NCI-H2196 treated with DMSO at 0.1 percent for 48 hours (cell line): ENCODE measurements around the gene PARL.

Experiments
- DNase-seq: peaks from one replicate; lab custom pipeline; 2025; ENCODE audit not compliant: unreplicated experiment; lab: John Stamatoyannopoulos, UW

Gene PARL

DNA sequence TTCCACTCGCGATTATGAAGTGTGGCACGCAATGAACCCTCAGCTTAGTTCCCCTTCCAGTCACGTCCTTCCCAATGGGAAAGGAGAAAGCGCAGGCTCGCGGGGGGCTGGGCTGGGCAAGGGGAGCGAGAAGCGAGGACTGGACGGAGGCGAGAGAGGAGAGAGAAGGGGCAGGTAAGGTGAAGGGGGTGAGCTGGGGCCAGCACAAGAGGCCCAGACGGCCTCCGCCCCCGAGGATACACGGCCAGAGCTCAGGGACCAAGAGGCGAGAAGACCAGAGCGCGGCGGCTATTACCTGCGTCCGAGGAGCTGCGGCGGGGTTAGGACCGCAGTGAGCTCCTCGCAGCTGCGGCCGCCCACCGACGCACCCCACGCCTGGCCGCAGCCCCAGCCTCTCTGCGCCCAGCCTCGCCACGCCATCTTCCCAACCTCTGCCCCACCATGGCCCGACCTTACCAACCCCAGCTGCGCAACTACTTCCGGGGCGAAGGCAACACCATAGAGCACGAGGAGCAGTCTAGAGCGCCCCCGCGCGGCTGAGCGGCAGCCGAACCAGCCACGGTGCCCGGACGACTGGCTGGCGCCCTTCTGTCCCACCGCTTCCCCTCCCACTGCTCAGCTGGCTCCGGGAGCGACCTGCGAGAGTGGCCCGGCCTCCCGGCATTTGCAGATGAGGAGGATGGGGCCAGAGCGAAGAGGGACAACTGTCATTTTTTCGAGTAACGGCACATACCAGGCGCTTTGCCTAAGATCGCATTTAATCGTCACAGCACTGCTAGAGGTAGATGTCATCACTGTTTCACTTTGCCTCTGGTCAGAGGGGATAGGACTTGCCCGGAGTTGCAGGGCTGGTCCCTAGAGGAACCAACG is at the start of gene PARL:
PARL (minus strand) TSS at position 454 of the 870 bp plus-strand sequence; CDS start at position 420, 34 bp downstream.
- DNase-seq: peak; percentile 99

DNA sequence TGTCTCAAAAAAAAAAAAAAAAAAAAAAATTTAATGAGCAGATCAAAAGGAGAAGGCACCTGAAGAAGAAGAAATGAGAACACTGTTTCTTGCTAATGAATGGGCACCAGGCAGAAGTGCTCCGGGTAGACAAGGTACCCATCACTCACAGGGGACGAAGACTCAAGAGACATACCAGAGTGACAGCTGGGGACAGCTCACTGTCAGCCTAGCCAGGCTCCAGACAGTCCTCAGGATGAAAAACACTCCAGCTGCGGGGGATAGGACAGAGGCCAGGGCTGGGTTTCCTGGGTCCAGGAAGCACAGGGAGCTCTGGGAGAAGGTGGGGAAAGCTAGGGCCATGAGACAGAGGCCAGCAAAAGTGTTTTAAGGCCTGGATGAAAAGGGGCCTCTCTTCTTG is 48.5 kb upstream of the PARL start:
- no peak for DNase-seq

DNA sequence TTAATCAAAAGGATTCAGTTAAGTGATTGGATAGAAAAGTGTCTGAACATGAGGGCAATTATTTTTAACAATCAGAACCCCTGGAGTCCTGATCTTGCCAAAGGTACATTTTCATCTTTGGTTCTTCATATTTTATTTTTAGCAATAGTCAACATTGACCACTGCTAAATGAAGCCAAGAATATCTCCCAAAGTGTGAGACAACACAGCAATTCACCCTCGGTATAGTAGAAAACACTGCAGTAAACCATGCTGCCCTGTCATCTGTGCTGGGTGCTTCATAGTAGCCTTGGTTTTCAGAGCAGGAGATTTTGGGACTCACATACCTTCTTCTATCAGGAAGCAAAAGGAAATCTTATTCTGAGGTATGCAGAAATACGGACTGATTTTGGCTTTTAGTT is 47.2 kb upstream of the PARL start:
- DNase-seq: no peak

GRCh38 chr3:183930086-183930485 is 45.4 kb upstream of the PARL start:
- DNase-seq: no peak

DNA sequence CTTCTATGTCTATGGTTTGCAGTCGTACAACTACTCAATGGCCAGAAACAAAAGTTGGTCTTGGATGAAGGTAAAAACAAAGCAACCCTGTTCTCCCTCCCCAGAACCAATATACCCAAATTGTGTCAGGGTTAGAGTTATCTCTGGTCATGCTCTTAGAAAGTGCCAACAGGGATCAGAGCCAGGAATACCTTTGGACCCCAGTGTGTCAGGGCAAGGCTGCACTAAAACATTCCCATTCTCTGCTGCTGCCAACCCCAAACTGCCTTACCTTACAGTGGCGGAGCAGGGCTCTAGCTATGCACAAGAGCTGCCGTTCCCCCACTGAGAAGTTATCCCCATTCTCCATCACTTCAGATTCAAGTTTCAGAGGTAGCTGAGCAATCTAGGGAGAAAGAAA is 42.4 kb upstream of the PARL start:
- no peak for DNase-seq

- no peak for DNase-seq
These were observed 40.3 kb upstream of the PARL start for GRCh38 chr3:183924956-183925355.

- no peak for DNase-seq
These were observed 39.9 kb upstream of the PARL start for GRCh38 chr3:183924543-183924942.

GRCh38 chr3:183922421-183922820 is 37.7 kb upstream of the PARL start:
- DNase-seq: no peak

GRCh38 chr3:183921096-183921495 is 36.4 kb upstream of the PARL start:
- no peak for DNase-seq

GRCh38 chr3:183920416-183920815 is 35.7 kb upstream of the PARL start:
- DNase-seq: no peak

DNA sequence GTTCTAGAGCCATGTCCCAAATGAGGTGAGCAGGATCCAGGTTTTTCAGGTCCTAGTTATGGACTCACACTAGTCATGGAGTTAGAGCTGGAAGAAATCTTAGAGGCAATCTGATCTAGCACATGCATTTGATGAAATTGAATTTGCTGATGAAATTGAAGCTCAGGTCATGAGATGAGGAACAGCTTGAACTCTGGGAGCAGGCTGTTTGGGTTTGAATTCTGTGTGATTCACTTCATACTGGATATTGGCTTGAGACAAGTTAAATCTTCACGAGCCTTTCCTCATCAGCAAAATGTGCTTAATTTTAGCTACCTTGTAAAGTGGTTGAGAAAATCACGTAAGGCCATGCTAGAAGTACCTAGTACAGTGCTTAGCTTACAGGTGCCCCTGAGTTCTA is 33.5 kb upstream of the PARL start:
- DNase-seq: no peak

- no peak for DNase-seq
These were observed 33.1 kb upstream of the PARL start for GRCh38 chr3:183917776-183918175.

GRCh38 chr3:183914856-183915255 is 30.2 kb upstream of the PARL start:
- no peak for DNase-seq

GRCh38 chr3:183913580-183913920 is 28.9 kb upstream of the PARL start:
- no peak for DNase-seq

DNA sequence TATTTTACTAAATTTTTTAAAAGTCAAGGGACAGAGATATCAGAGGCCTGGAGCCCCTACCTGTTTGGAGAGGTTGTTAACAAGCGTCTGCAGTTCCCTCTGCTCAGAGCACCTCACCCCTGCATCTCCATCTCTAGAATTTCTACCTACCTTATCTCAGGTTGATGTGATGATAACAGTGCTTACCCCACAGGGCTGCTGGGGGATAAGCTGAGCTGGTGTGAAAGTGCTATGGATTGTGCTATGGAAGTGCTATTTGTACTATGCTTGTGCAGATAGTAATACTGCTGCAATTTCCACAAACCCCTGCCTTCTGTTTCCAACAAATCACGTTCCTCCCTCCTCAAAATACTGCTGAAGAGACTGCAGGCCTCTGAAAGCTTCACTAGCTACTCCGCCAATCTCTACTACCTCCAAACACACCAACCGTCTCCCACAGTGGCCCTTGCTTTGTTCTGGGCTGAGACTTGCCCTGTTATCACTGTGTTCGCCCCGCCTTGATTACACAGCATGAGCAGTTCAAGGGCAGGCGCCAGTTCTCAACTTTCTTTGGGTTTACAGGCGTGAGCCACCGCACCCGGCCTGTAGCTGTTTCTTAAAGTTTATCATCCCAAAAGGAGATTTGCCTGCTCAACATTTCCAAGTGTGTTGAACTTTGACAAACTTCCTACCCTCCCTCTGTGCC is 28.4 kb upstream of the PARL start:
- DNase-seq: no peak

DNA sequence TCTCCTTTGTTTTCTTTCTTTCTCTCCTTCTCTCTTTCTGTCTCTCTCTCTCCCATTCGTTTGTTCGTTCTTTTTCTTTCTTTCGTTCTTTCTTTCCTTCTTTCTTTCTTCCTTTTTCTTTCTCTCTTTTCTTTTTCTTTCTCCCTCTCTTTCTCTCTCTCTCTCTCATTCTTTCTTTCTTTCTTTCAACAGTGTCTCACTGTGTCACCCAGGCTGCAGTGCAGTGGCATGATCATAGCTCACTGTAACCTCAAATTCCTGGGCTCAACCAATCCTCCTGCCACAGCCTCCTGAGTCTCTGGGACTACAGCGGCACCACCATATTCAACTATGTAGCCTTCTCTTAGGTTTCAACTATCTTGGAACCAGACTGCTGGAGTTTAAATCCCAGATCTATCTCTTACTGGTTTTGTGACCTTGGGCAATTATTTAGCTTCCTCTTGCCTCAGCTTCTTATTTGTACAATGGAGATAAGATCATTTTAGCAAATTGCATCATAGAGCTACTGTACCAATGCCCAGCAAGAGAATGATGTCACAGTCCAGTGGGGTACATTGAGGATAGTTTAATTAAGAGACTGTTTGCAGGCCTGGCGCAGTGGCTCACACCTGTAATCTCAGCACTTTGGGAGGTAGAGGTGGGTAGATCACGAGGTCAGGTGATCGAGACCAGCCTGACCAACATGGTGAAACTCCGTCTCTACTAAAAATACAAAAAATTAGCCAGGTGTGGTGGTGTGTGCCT is 27.3 kb upstream of the PARL start:
- DNase-seq: no peak

GRCh38 chr3:183911087-183911486 is 26.4 kb upstream of the PARL start:
- DNase-seq: no peak

DNA sequence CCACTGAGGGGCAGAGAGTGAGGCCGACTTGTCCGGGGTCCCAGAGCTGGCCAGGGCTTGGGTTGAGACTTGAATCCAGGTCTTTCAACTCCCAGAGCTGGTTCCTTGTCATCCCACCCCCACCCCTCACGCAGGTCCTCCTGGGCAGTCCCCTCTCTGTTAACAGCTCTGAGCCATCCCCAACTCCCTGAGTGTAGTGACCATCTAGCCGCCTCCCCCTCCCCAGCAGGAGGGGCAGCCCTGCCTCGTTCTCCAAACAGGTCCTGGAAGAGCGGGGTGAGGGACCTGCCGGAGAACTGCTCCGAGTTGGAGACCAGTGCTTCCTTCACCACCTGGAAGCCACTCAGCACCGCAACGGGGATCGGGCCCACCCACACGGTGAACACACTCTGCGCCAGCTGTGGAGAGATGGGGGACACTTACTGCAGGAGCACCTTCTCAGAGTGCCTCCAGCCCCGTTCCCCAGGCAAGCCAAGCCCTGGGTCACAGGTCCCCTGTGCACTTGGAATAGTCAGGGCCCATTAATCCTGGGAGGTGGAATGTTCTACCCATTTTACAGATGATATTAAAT is 24.4 kb upstream of the PARL start:
- no peak for DNase-seq

GRCh38 chr3:183907911-183908331 is 23.2 kb upstream of the PARL start:
- no peak for DNase-seq

- no peak for DNase-seq
These were observed 22.5 kb upstream of the PARL start for GRCh38 chr3:183907176-183907575.

DNA sequence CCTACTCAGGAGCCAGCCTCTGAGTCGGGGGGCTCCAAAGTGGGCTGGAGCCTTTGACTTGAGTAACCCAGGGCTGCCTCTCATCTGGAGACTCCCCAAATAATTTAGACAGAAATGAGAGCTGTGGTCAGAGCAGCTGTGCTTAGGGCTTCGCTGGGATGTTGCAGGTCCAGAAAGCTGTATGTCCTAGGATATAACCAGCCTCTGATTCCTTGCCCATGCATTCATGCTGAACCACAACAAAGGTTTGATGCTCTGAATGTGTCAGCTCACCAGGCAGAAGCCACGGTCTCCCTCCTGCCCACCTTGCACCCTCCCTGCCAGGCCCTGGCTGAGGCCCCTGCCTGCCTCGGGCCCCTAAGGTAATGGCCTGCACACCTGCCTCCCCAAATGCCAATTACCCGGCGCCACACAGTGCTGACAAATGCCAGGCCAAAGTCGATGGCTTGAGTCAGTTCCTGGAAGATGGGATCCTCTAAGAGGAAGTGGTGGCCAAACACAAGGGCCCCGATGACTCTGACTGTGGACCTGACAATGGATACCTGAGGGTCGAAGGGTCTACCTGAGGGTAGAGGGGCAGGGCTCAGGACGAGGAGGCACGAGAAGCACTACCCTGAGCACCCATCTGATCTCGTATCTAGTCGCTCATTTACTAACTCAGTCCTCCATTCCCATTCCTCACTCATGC is 21.7 kb upstream of the PARL start:
- no peak for DNase-seq
